ENCODE results near the gene TBXAS1. TPM values are rescaled to one million over a fixed set of nuclear protein-coding genes. Genes with fewer than 3 reads are reported as not detected.
"Not testable (repeated sequence)": the region's sequence is repeated elsewhere in the genome, so short reads cannot be mapped to it uniquely, and the experiment has no call there.

TBXAS1 gene
- polyA plus RNA-seq, 2 donors = 5.9 to 10.7 TPM

GRCh38 chr7:139822855-139823254 is 6.2 kb upstream of the TBXAS1 start:
- 91 to 95% methylated on average over 9 of the region's 9 CpGs for WGBS, 2 donors
- H3K36me3 ChIP-seq (ENCODE audit: control insufficient read depth in 2 of 2, insufficient read depth in 2 of 2, low read length in 1 of 2) = no peaks in the 10 kb centered on the region
- peaks cover 0 to 8% of the 10 kb centered on the region in 2 donors for H3K4me1 ChIP-seq (ENCODE audit: control insufficient read depth in 2 of 2, insufficient read depth in 2 of 2, low read length in 1 of 2)
- H3K27me3 ChIP-seq (ENCODE audit: control insufficient read depth in 1 of 2, insufficient read depth in 2 of 2, low read length in 2 of 2) = no peaks in the 10 kb centered on the region
- no peak overlapping the region for H3K4me3 ChIP-seq (ENCODE audit: low read depth in 1 of 2, low read length in 2 of 2)
- no peak overlapping the region for H3K27ac ChIP-seq (ENCODE audit: low read depth in 2 of 2, low read length in 1 of 2)
- H3K9me3 ChIP-seq (ENCODE audit: control insufficient read depth in 2 of 2, insufficient read depth in 1 of 2, low read depth in 1 of 2, low read length in 1 of 2) = peaks cover 0 to 3% of the 10 kb centered on the region in 2 donors

GRCh38 chr7:139823959-139824521 is 5.0 kb upstream of the TBXAS1 start:
- no peaks in the 10 kb centered on the region for H3K36me3 ChIP-seq (ENCODE audit: control insufficient read depth in 2 of 2, insufficient read depth in 2 of 2, low read length in 1 of 2)
- no peak overlapping the region for H3K4me3 ChIP-seq (ENCODE audit: low read depth in 1 of 2, low read length in 2 of 2)
- no peaks in the 10 kb centered on the region for H3K27me3 ChIP-seq (ENCODE audit: control insufficient read depth in 1 of 2, insufficient read depth in 2 of 2, low read length in 2 of 2)
- WGBS, 2 donors = 60 to 77% methylated on average over 8 of the region's 8 CpGs
- H3K4me1 ChIP-seq (ENCODE audit: control insufficient read depth in 2 of 2, insufficient read depth in 2 of 2, low read length in 1 of 2) = peaks cover 0 to 5% of the 10 kb centered on the region in 2 donors
- H3K27ac ChIP-seq (ENCODE audit: low read depth in 2 of 2, low read length in 1 of 2) = no peak overlapping the region
- peaks cover 0 to 3% of the 10 kb centered on the region in 2 donors for H3K9me3 ChIP-seq (ENCODE audit: control insufficient read depth in 2 of 2, insufficient read depth in 1 of 2, low read depth in 1 of 2, low read length in 1 of 2)

- H3K4me3 ChIP-seq (ENCODE audit: low read depth in 1 of 2, low read length in 2 of 2) = no peak overlapping the region
- no peaks in the 10 kb centered on the region for H3K4me1 ChIP-seq (ENCODE audit: control insufficient read depth in 2 of 2, insufficient read depth in 2 of 2, low read length in 1 of 2)
- H3K36me3 ChIP-seq (ENCODE audit: control insufficient read depth in 2 of 2, insufficient read depth in 2 of 2, low read length in 1 of 2) = no peaks in the 10 kb centered on the region
- H3K9me3 ChIP-seq (ENCODE audit: control insufficient read depth in 2 of 2, insufficient read depth in 1 of 2, low read depth in 1 of 2, low read length in 1 of 2) = peaks cover 0 to 3% of the 10 kb centered on the region in 2 donors
- 69 to 74% methylated on average over 9 of the region's 9 CpGs for WGBS, 2 donors
- H3K27me3 ChIP-seq (ENCODE audit: control insufficient read depth in 1 of 2, insufficient read depth in 2 of 2, low read length in 2 of 2) = no peaks in the 10 kb centered on the region
- no peak overlapping the region for H3K27ac ChIP-seq (ENCODE audit: low read depth in 2 of 2, low read length in 1 of 2)
Observed at GRCh38 chr7:139825666-139826290, 3.3 kb upstream of the TBXAS1 start.

- Histone ChIP-seq H3K27me3 (ENCODE audit: control insufficient read depth in 1 of 2, insufficient read depth in 2 of 2, low read length in 2 of 2) (no peaks in the 10 kb centered on the region), H3K27ac (ENCODE audit: low read depth in 2 of 2, low read length in 1 of 2) (no peak overlapping the region), H3K4me1 (ENCODE audit: control insufficient read depth in 2 of 2, insufficient read depth in 2 of 2, low read length in 1 of 2) (no peaks in the 10 kb centered on the region), H3K4me3 (ENCODE audit: low read depth in 1 of 2, low read length in 2 of 2) (no peak overlapping the region), H3K36me3 (ENCODE audit: control insufficient read depth in 2 of 2, insufficient read depth in 2 of 2, low read length in 1 of 2) (no peaks in the 10 kb centered on the region), H3K9me3 (ENCODE audit: control insufficient read depth in 2 of 2, insufficient read depth in 1 of 2, low read depth in 1 of 2, low read length in 1 of 2) (peaks cover 0 to 3% of the 10 kb centered on the region in 2 donors)
Observed at GRCh38 chr7:139827042-139827441, 2.0 kb upstream of the TBXAS1 start.

- Histone ChIP-seq H3K9me3 (ENCODE audit: control insufficient read depth in 2 of 2, insufficient read depth in 1 of 2, low read depth in 1 of 2, low read length in 1 of 2) (no peaks in the 10 kb centered on the region), H3K27ac (ENCODE audit: low read depth in 2 of 2, low read length in 1 of 2) (no peak overlapping the region), H3K4me3 (ENCODE audit: low read depth in 1 of 2, low read length in 2 of 2) (no peak overlapping the region), H3K4me1 (ENCODE audit: control insufficient read depth in 2 of 2, insufficient read depth in 2 of 2, low read length in 1 of 2) (no peaks in the 10 kb centered on the region), H3K27me3 (ENCODE audit: control insufficient read depth in 1 of 2, insufficient read depth in 2 of 2, low read length in 2 of 2) (no peaks in the 10 kb centered on the region), H3K36me3 (ENCODE audit: control insufficient read depth in 2 of 2, insufficient read depth in 2 of 2, low read length in 1 of 2) (no peaks in the 10 kb centered on the region)
- WGBS, 2 donors = 89 to 95% methylated on average over 2 of the region's 2 CpGs
Observed at GRCh38 chr7:139828446-139828845, 618 bp upstream of the TBXAS1 start.

GRCh38 chr7:139829775-139830117 is 682 bp downstream of the TBXAS1 start:
- no peaks in the 10 kb centered on the region for H3K36me3 ChIP-seq (ENCODE audit: control insufficient read depth in 2 of 2, insufficient read depth in 2 of 2, low read length in 1 of 2)
- no peaks in the 10 kb centered on the region for H3K27me3 ChIP-seq (ENCODE audit: control insufficient read depth in 1 of 2, insufficient read depth in 2 of 2, low read length in 2 of 2)
- H3K4me1 ChIP-seq (ENCODE audit: control insufficient read depth in 2 of 2, insufficient read depth in 2 of 2, low read length in 1 of 2) = no peaks in the 10 kb centered on the region
- 64 to 71% methylated on average over 3 of the region's 3 CpGs for WGBS, 2 donors
- no peaks in the 10 kb centered on the region for H3K9me3 ChIP-seq (ENCODE audit: control insufficient read depth in 2 of 2, insufficient read depth in 1 of 2, low read depth in 1 of 2, low read length in 1 of 2)
- no peak overlapping the region for H3K4me3 ChIP-seq (ENCODE audit: low read depth in 1 of 2, low read length in 2 of 2)
- no peak overlapping the region for H3K27ac ChIP-seq (ENCODE audit: low read depth in 2 of 2, low read length in 1 of 2)

GRCh38 chr7:139830292-139830691 is 1.2 kb downstream of the TBXAS1 start:
- no peaks in the 10 kb centered on the region for H3K4me1 ChIP-seq (ENCODE audit: control insufficient read depth in 2 of 2, insufficient read depth in 2 of 2, low read length in 1 of 2)
- no peaks in the 10 kb centered on the region for H3K36me3 ChIP-seq (ENCODE audit: control insufficient read depth in 2 of 2, insufficient read depth in 2 of 2, low read length in 1 of 2)
- no peaks in the 10 kb centered on the region for H3K9me3 ChIP-seq (ENCODE audit: control insufficient read depth in 2 of 2, insufficient read depth in 1 of 2, low read depth in 1 of 2, low read length in 1 of 2)
- WGBS, 2 donors = 79 to 81% methylated on average over 4 of the region's 4 CpGs
- H3K27ac ChIP-seq (ENCODE audit: low read depth in 2 of 2, low read length in 1 of 2) = no peak overlapping the region
- no peaks in the 10 kb centered on the region for H3K27me3 ChIP-seq (ENCODE audit: control insufficient read depth in 1 of 2, insufficient read depth in 2 of 2, low read length in 2 of 2)
- H3K4me3 ChIP-seq (ENCODE audit: low read depth in 1 of 2, low read length in 2 of 2) = no peak overlapping the region

GRCh38 chr7:139830782-139831501 is 1.9 kb downstream of the TBXAS1 start:
- Histone ChIP-seq H3K27me3 (ENCODE audit: control insufficient read depth in 1 of 2, insufficient read depth in 2 of 2, low read length in 2 of 2) (no peaks in the 10 kb centered on the region), H3K4me3 (ENCODE audit: low read depth in 1 of 2, low read length in 2 of 2) (no peak overlapping the region), H3K4me1 (ENCODE audit: control insufficient read depth in 2 of 2, insufficient read depth in 2 of 2, low read length in 1 of 2) (no peaks in the 10 kb centered on the region), H3K9me3 (ENCODE audit: control insufficient read depth in 2 of 2, insufficient read depth in 1 of 2, low read depth in 1 of 2, low read length in 1 of 2) (no peaks in the 10 kb centered on the region), H3K27ac (ENCODE audit: low read depth in 2 of 2, low read length in 1 of 2) (no peak overlapping the region), H3K36me3 (ENCODE audit: control insufficient read depth in 2 of 2, insufficient read depth in 2 of 2, low read length in 1 of 2) (no peaks in the 10 kb centered on the region)
- WGBS, 2 donors = 84 to 86% methylated on average over 3 of the region's 3 CpGs

- not testable (repeated sequence) for H3K36me3 ChIP-seq (ENCODE audit: control insufficient read depth in 2 of 2, insufficient read depth in 2 of 2, low read length in 1 of 2); H3K4me3 ChIP-seq (ENCODE audit: low read depth in 1 of 2, low read length in 2 of 2); H3K9me3 ChIP-seq (ENCODE audit: control insufficient read depth in 2 of 2, insufficient read depth in 1 of 2, low read depth in 1 of 2, low read length in 1 of 2); H3K27me3 ChIP-seq (ENCODE audit: control insufficient read depth in 1 of 2, insufficient read depth in 2 of 2, low read length in 2 of 2); H3K27ac ChIP-seq (ENCODE audit: low read depth in 2 of 2, low read length in 1 of 2); H3K4me1 ChIP-seq (ENCODE audit: control insufficient read depth in 2 of 2, insufficient read depth in 2 of 2, low read length in 1 of 2)
- 74 to 87% methylated on average over 1 of the region's 1 CpG for WGBS, 2 donors
Observed at GRCh38 chr7:139835848-139836247, 6.8 kb downstream of the TBXAS1 start.

- WGBS, 2 donors = 86 to 92% methylated on average over 4 of the region's 4 CpGs
- not testable (repeated sequence) for H3K27ac ChIP-seq (ENCODE audit: low read depth in 2 of 2, low read length in 1 of 2); H3K36me3 ChIP-seq (ENCODE audit: control insufficient read depth in 2 of 2, insufficient read depth in 2 of 2, low read length in 1 of 2); H3K4me3 ChIP-seq (ENCODE audit: low read depth in 1 of 2, low read length in 2 of 2); H3K9me3 ChIP-seq (ENCODE audit: control insufficient read depth in 2 of 2, insufficient read depth in 1 of 2, low read depth in 1 of 2, low read length in 1 of 2); H3K4me1 ChIP-seq (ENCODE audit: control insufficient read depth in 2 of 2, insufficient read depth in 2 of 2, low read length in 1 of 2); H3K27me3 ChIP-seq (ENCODE audit: control insufficient read depth in 1 of 2, insufficient read depth in 2 of 2, low read length in 2 of 2)
Observed at GRCh38 chr7:139837291-139837690, 8.2 kb downstream of the TBXAS1 start.
